ENCODE measurements around the gene ENAH. TPM values are rescaled to one million over a fixed set of nuclear protein-coding genes. Genes with fewer than 3 reads are reported as not detected.

Gene ENAH
- total RNA-seq, 1 experiment from 2014 or later: 285 TPM

- H4K5ac ChIP-seq (ENCODE audit: insufficient read length, low read depth, low read length): no peak overlapping the region
- no peak overlapping the region for H2BK12ac ChIP-seq (ENCODE audit: insufficient read length, low read depth, low read length)
- H4K91ac ChIP-seq (ENCODE audit: insufficient read length, low read depth, low read length): no peak overlapping the region
- Mint-ChIP-seq H3K9me3 (peaks cover 11% of the 10 kb centered on the region in 2 experiments), H3K27ac (no peak overlapping the region), H3K27me3 (ENCODE audit: low read depth) (no peaks in the 10 kb centered on the region), H3K4me1 (peaks cover 9 to 40% of the 10 kb centered on the region in 2 experiments), H3K4me3 (no peak overlapping the region), H3K36me3 (ENCODE audit: insufficient read depth in 1 of 3, low read depth in 3 of 3) (peaks cover 14 to 23% (median 15%) of the 10 kb centered on the region in 3 experiments)
- H4K8ac ChIP-seq (replicated peaks; ENCODE audit: insufficient read length, low read depth, low read length): no peak overlapping the region
- H3K4ac ChIP-seq (ENCODE audit: low read depth, low read length): no peak overlapping the region
- H3K14ac ChIP-seq (ENCODE audit: insufficient read depth, low read length): no peak overlapping the region
- H2AFZ ChIP-seq (ENCODE audit: low read length): no peak overlapping the region
- H3T11ph ChIP-seq (ENCODE audit: low read length): no peak overlapping the region
- H3K79me1 ChIP-seq (ENCODE audit: insufficient read depth, low read depth, low read length, poor library complexity, severe bottlenecking): peaks cover 16% of the 10 kb centered on the region
- no peaks in the 10 kb centered on the region for H3K23me2 ChIP-seq (ENCODE audit: insufficient read length, low read depth, low read length, poor library complexity, severe bottlenecking)
- no peaks in the 10 kb centered on the region for H3K27me3 ChIP-seq (ENCODE audit: insufficient read depth, low read length)
- no peak overlapping the region for H3K4me2 ChIP-seq (ENCODE audit: insufficient read depth, insufficient read length, low read length)
- H3K23ac ChIP-seq (ENCODE audit: insufficient read length, low read depth, low read length): no peak overlapping the region
- H2BK15ac ChIP-seq (ENCODE audit: low read depth, low read length): no peak overlapping the region
- H2BK120ac ChIP-seq (ENCODE audit: low read depth, low read length, poor library complexity, severe bottlenecking): no peak overlapping the region
- H3K79me2 ChIP-seq (ENCODE audit: insufficient read depth, low read length): peaks cover 50% of the 10 kb centered on the region
- no peak overlapping the region for H2BK20ac ChIP-seq (ENCODE audit: low read depth, low read length, poor library complexity, severe bottlenecking)
- no peak for DNase-seq
- no peaks in the 10 kb centered on the region for H4K20me1 ChIP-seq (ENCODE audit: control insufficient read depth, insufficient read depth, insufficient read length)
- H2AK5ac ChIP-seq (ENCODE audit: insufficient read length, low read length): no peak overlapping the region
- H3K4me1 ChIP-seq (ENCODE audit: insufficient read depth, low read length): no peaks in the 10 kb centered on the region; the same call in 1 of the 2 replicates
- H3K18ac ChIP-seq (ENCODE audit: insufficient read length, low read depth, low read length): no peak overlapping the region
- WGBS (ENCODE audit: extremely low coverage, insufficient read length, low lambda C conversion rate): no CpG with 5 or more reads among the region's 1 CpG
- no peak overlapping the region for H3K9ac ChIP-seq (ENCODE audit: extremely low read depth, insufficient read length, low read length)
- H3K9me3 ChIP-seq (ENCODE audit: control insufficient read depth, low read depth, low read length): no peaks in the 10 kb centered on the region
- TF ChIP-seq CTCF (conservative IDR thresholded peaks at IDR 0.05): no peak
- no peak overlapping the region for H2BK5ac ChIP-seq (ENCODE audit: insufficient read length, low read length)
- no peak overlapping the region for H3K27ac ChIP-seq (ENCODE audit: insufficient read length, low read depth, low read length)
- no peak overlapping the region for H3K56ac ChIP-seq (ENCODE audit: insufficient read length, low read depth, low read length)
Measured at GRCh38 chr1:225596736-225597135, 56.2 kb downstream of the ENAH start.
